Measurements from ENCODE around the gene GARS1.

DNA sequence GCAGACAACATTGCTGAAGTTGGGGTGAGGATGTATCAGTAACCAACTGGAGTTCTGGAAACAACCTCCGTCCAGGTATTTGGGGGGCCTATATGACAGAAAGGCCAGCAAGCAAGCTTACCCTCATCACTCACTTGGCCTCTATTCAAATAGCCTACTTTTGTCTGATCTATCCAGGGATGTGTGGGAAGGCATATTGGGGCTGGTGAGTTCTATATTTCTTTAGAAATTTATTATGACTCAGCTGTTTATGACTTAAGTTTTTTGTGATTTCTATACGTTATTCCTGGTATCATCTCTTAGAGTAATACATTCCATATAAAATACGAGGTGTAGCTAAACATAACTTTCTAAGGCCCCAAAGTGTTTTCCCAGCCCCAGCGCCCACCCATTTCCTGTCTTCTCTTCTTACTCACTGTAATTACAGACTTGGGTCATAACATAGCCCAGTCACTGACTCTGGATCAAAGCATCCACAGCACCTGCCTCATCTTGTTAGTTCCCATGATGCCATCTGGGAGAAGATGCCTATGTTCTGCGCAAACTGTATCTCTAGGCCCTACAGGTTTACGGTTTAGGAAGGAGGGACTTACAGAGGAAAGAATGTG lies 18.1 kb downstream of the GARS1 start:
- TF ChIP-seq, protein P1, sequence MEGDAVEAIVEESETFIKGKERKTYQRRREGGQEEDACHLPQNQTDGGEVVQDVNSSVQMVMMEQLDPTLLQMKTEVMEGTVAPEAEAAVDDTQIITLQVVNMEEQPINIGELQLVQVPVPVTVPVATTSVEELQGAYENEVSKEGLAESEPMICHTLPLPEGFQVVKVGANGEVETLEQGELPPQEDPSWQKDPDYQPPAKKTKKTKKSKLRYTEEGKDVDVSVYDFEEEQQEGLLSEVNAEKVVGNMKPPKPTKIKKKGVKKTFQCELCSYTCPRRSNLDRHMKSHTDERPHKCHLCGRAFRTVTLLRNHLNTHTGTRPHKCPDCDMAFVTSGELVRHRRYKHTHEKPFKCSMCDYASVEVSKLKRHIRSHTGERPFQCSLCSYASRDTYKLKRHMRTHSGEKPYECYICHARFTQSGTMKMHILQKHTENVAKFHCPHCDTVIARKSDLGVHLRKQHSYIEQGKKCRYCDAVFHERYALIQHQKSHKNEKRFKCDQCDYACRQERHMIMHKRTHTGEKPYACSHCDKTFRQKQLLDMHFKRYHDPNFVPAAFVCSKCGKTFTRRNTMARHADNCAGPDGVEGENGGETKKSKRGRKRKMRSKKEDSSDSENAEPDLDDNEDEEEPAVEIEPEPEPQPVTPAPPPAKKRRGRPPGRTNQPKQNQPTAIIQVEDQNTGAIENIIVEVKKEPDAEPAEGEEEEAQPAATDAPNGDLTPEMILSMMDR (conservative IDR thresholded peaks at IDR 0.05; ENCODE audit: low read length) = no peak
- TF ChIP-seq EZH2phosphoT487 (IDR thresholded peaks at IDR 0.05; ENCODE audit: borderline replicate concordance) = no peak
